NCI-H2171 (cell line): ENCODE results near the gene MAPKAPK3.
"Not testable (repeated sequence)": the region's sequence is repeated elsewhere in the genome, so short reads cannot be mapped to it uniquely, and the experiment has no call there.

ENCODE experiments used
- DNase-seq: peaks from one replicate; lab custom pipeline; 2025; lab: John Stamatoyannopoulos, UW

MAPKAPK3 gene

DNA sequence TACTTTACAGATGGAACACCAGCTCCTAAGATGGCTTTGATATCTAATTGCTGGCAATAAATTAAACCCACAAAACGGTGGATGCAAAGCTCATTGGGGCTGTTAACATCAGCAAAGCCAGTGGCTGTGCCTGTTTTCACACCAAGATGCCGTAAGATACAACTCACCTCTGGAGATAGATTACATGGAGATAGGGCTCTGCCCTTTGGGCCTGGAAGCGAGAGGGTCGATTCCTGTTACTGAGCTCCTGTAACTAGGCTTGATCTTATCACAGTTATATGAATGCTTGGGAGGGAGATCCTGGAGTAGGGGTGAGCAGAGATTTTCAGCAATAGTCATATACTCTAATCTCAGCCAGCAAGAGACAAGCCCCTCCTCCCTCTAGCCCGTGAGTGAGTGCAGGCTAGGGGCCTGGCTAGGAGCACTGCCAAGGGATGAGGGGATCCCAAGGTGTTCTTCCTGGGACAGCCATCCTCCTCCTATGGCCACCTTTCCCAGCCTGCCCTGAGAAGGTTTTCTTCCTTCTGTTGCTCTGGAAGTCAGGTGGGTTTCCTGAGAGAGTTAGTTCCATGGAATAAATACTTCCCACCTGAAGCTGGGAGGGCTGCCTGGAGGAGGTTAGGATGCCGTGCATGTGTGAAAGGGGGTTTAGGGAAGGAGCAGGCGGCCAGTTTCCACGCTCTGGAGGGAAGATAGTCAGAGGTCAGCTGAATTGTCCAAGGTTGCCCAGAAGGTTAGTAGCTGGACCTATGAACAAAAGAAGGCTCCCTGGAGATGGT is 39.7 kb downstream of the MAPKAPK3 start:
- no peak for DNase-seq

- no peak for DNase-seq
Observed at GRCh38 chr3:50657407-50657806, 40.5 kb downstream of the MAPKAPK3 start.

GRCh38 chr3:50657816-50658215 is 40.9 kb downstream of the MAPKAPK3 start:
- DNase-seq = no peak

DNA sequence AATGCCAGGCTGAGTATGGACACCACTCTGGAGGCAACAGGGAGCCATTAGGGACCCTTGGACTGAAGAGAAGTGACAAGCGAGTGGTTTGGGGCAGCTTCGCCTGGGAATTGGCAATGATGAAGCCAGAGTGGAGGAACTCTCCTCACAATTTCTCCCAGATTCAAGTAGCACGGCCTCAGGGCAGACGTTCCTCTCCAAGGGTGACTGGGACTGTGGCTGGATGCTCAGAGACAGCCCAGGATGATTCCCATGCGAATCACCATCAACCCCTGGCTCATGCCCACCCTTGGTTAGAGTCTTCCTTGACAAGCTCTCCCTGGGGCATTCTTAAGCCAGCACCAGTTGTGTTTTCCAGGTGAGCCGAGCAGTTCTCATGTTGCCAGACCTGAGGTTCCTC is 41.5 kb downstream of the MAPKAPK3 start:
- no peak for DNase-seq

GRCh38 chr3:50658831-50659230 is 41.9 kb downstream of the MAPKAPK3 start:
- no peak for DNase-seq

DNA sequence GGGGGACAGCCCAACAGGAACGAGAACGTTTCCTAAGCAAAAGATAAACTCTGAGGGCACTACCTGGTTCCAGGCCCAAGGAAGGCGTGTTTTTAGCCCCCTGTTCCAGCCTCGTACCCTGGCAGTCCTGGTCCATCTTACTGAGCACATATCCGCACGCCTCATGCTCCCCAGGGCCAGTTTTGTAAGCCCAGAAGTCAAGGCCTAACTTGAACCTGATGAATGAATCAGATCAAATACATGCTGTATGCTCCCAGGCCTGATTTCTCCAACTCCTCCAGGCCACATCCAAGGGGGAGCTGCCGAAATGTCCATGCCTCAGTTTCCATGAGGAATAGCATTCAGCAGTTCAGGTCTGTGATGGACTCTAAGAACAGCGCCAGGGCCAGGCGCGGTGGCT is 43.4 kb downstream of the MAPKAPK3 start:
- no peak for DNase-seq

DNA sequence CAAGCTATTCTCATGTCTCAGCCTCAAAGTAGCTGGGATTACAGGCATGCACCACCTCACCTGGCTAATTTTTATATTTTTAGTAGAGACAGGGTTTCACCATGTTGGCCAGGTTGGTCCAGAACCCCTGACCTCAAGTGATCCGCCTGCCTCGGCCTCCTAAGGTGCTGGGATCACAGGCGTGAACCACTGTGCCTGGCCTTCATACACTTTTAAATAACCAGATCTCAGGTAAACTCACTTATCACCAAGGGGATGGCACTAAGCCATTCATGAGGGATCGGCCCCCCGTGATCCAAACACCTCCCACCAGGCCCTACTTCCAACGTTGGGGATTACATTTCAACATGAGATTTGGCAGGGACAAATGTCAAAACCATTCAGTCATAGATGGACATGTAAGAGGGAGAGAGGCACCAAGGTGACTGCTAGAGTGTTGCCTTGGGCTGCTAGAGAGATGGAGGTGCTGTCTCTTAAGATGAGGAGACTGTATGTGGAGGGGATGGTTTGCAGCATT is 44.4 kb downstream of the MAPKAPK3 start:
- no peak for DNase-seq

GRCh38 chr3:50662408-50662807 is 45.5 kb downstream of the MAPKAPK3 start:
- DNase-seq = no peak

DNA sequence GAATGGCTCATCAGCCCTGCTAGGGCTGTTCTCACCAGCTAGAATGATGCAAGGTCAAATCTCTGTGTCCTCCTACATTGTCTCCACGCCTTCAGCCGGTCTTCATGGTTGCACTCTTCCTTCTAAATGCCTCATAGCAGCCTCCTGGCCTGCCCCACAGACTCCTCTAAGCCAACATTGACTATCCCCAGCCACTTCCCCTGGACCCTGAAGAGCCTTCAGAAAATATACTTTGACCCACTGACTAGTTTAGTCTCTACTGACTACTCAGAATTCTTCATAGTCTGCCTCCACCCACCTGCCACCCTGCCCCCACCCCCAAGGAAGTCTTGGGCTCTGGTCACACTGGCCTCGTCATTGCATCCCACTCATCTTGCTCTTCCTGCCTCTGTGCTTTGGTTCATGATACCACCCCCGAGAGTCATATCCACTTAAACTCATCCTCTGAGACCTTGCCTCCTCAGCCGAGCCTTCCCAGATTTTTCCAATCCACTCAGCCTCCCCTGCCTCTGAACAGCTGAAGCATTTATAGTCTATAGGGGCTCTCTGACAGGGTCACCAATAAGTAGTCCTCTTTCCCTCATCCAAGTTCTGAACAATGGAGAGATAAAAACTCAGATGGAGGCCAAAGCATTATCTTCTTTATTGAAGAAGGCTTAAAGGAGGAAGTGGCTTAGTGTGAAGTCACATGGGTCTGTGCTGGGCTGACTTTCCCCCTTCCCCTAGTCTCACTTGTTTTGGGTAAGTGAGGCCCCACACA is 48.3 kb downstream of the MAPKAPK3 start:
- DNase-seq = no peak

DNA sequence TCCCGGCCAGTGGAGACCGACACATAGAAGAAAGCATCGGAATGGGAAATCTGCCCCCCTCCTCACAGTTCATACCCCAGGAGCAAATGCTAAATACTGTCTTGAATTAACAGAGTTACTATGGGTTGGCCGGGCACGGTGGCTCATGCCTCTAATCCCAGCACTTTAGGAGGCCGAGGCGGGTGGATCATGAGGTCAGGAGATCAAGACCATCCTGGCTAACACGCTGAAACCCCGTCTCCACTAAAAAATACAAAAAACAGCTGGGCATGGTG is 48.8 kb downstream of the MAPKAPK3 start:
- not testable (repeated sequence) for DNase-seq

DNA sequence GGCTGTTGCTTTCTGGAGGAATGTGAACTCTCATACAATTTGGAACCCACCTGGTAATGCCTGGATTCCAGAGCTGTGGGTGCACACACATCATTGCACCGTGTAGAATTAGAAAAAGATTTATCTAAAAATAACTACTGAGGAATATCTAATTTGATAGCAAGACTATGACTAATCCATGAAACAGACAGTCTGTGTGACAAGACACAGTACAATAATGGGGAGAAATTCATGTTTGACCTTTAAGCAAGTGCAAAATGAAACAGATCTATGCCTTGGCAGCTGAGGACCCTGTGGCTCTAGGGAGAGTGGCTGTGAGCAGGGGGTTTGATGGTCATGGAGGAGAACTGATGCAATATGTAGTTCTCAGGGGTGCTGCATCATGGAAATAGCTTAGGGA is 49.9 kb downstream of the MAPKAPK3 start:
- DNase-seq = no peak

GRCh38 chr3:50671331-50671730 is 54.4 kb downstream of the MAPKAPK3 start:
- DNase-seq = no peak

GRCh38 chr3:50672656-50673055 is 55.7 kb downstream of the MAPKAPK3 start:
- DNase-seq = no peak

- no peak for DNase-seq
Observed at GRCh38 chr3:50673931-50674330, 57.0 kb downstream of the MAPKAPK3 start.

- peak; percentile 51 for DNase-seq
Observed at GRCh38 chr3:50674349-50675178, 57.6 kb downstream of the MAPKAPK3 start, which contains the start of gene DOCK3. Gene DOCK3 (plus strand): TSS chr3:50674927. CDS start chr3:50675264, 337 bp downstream.

DNA sequence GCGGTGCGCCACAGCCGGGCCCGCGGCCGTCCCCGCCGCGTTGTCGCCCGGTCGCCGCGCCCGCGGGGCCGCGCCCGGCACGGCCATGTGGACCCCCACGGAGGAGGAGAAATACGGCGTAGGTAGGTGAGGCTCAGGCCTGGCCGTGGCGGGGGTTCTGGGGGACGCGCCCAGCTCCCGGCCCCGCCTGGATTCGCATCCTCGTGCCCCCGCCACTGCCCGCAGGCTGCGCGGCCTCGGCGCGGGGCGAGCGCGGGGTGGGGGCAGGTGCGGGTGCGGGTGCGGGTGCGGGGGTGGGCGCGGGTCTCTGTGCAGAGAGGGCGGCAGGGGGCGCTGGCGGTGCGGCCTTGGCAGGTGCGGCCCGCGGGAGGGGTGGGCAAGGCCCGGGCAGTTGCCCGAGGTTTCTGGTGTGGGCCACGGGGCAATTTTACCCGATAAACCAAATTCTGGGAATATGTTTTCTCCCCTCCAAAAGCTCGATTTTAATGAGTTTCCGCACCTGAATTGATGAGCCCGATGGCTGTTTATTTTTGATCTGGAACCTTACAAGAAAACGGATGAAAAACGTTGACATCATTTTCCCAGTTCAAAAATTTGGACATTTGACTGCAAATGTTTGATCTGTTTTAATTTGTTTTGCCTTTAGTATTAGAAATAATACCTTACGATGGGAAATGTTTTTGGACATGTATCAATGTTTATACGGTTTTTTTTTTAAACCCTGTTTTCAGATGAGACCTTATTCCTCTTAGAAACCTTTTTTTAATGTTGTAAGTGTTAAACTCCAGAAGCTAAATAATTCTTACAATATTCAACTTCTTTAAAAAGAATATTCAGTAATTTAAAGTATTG is 58.5 kb downstream of the MAPKAPK3 start:
- DNase-seq = peak; percentile 47

DNA sequence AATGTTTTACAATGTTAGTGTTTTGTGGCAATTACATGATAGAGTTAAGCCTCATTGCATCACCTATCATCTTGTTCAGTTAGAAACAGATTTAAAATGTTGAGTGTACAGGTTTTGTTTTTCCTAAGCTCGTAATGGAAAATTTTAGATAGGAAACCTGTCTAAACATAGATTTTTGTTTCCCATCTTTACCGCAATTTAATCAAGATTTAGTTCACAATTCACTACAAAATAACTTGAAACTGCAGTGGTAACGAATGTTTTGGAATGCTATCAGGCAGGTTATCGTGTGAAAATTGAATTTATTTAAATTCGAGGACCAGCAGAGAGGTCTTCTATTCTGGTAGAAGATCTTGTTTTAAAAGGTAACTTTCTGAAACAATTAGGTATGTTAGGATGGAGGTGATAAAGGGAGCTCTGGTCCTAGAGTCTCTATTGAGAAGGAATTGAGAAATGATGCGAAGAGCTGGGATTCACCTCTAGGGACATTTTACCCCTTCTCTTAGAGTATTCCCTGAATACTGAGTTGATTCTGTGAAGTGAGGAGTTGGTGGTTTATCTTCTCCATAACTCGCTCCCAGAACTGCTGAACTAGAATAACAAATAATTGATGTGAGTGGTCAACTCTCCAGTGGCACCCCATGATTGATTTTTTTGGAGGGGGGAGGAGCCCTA is 59.2 kb downstream of the MAPKAPK3 start:
- no peak for DNase-seq

- DNase-seq = no peak
Observed at GRCh38 chr3:50687127-50687751, 70.3 kb downstream of the MAPKAPK3 start.

- DNase-seq = no peak
Observed at GRCh38 chr3:50687916-50688315, 71.0 kb downstream of the MAPKAPK3 start.

GRCh38 chr3:50688602-50689001 is 71.7 kb downstream of the MAPKAPK3 start:
- not testable (repeated sequence) for DNase-seq
